Trophoblast cell (in vitro differentiated cells and primary cell): ENCODE measurements around the gene TAF13.

Source experiments
- DNase-seq, 2 donors: peaks; one replicate each; pipeline ENCODE4 v3.0.0-alpha.2; 2016
- H2AFZ ChIP-seq: 2 replicates; pipeline ENCODE4 v1.6.1; 2013; ENCODE audit warnings: low read length, moderate library complexity, mild to moderate bottlenecking; ENCODE audit not compliant: insufficient read depth, poor library complexity
- H2AK5ac ChIP-seq: 2 replicates; pipeline ENCODE4 v1.6.1; 2013; ENCODE audit warnings: mild to moderate bottlenecking, low read length
- H2BK120ac ChIP-seq: 2 replicates; pipeline ENCODE4 v1.6.1; 2013; ENCODE audit warnings: low read length, mild to moderate bottlenecking, moderate library complexity; ENCODE audit not compliant: insufficient read depth, poor library complexity
- H2BK12ac ChIP-seq: 2 replicates; pipeline ENCODE4 v1.6.1; 2013; ENCODE audit warnings: mild to moderate bottlenecking, low read length, moderate library complexity
- H2BK5ac ChIP-seq: 2 replicates; pipeline ENCODE4 v1.6.1; 2013; ENCODE audit warnings: low read length, low read depth, moderate library complexity, mild to moderate bottlenecking; ENCODE audit not compliant: poor library complexity
- H3K14ac ChIP-seq: 2 replicates; pipeline ENCODE4 v1.6.1; 2013; ENCODE audit warnings: mild to moderate bottlenecking, low read length
- H3K18ac ChIP-seq: 2 replicates; pipeline ENCODE4 v1.6.1; 2013; ENCODE audit warnings: mild to moderate bottlenecking, low read length
- H3K23ac ChIP-seq: 2 replicates; pipeline ENCODE4 v1.6.1; 2013; ENCODE audit warnings: low read length
- H3K27ac ChIP-seq: 2 replicates; pipeline ENCODE4 v1.5.1; 2013; ENCODE audit warnings: low read depth, mild to moderate bottlenecking, inconsistent platforms, low read length, moderate library complexity
- H3K27me3 ChIP-seq: 2 replicates; pipeline ENCODE4 v1.6.1; 2013; ENCODE audit warnings: inconsistent platforms, mild to moderate bottlenecking, low read length, moderate library complexity; ENCODE audit not compliant: insufficient read depth
- H3K36me3 ChIP-seq, 2 experiments: 1 replicate in 1 of 2; 2 replicates in 1 of 2; pipeline ENCODE4 v1.6.1; 2013; ENCODE audit warnings: low read length in 2 of 2, mild to moderate bottlenecking in 2 of 2, moderate library complexity in 1 of 2; ENCODE audit not compliant: insufficient read depth in 2 of 2, control insufficient read depth in 1 of 2
- H3K4ac ChIP-seq: 2 replicates; pipeline ENCODE4 v1.6.1; 2013; ENCODE audit warnings: low read depth, mild to moderate bottlenecking, low read length, moderate library complexity
- H3K4me1 ChIP-seq, 2 experiments: 1 replicate in 1 of 2; 2 replicates in 1 of 2; pipeline ENCODE4 v1.6.1; 2013; ENCODE audit warnings: low read length in 2 of 2, mild to moderate bottlenecking in 2 of 2, moderate library complexity in 1 of 2; ENCODE audit not compliant: insufficient read depth in 2 of 2, control insufficient read depth in 1 of 2
- H3K4me2 ChIP-seq: 2 replicates; pipeline ENCODE4 v1.6.1; 2013; ENCODE audit warnings: inconsistent platforms, mild to moderate bottlenecking, low read length, moderate library complexity
- H3K4me3 ChIP-seq: 2 replicates; pipeline ENCODE4 v1.5.1; 2013; ENCODE audit warnings: mild to moderate bottlenecking, low read depth, low read length, inconsistent platforms
- H3K79me1 ChIP-seq: one replicate; pipeline ENCODE4 v1.6.1; 2013; ENCODE audit warnings: low read length
- H3K79me2 ChIP-seq: 2 replicates; pipeline ENCODE4 v1.6.1; 2013; ENCODE audit warnings: low read length, mild to moderate bottlenecking; ENCODE audit not compliant: control insufficient read depth, insufficient read depth, poor library complexity
- H3K9ac ChIP-seq: 2 replicates; pipeline ENCODE4 v1.6.1; 2013; ENCODE audit warnings: mild to moderate bottlenecking, low read length
- H3K9me3 ChIP-seq: 2 replicates; pipeline ENCODE4 v1.6.1; 2013; ENCODE audit warnings: low read depth, mild to moderate bottlenecking, control low read depth, inconsistent platforms, low read length; ENCODE audit not compliant: insufficient read depth
- H4K12ac ChIP-seq: 2 replicates; pipeline ENCODE4 v1.6.1; 2013; ENCODE audit warnings: low read depth, mild to moderate bottlenecking, low read length, moderate library complexity
- H4K8ac ChIP-seq: 2 replicates; pipeline ENCODE4 v1.6.1; 2013; ENCODE audit warnings: low read depth, mild to moderate bottlenecking, low read length, moderate library complexity
- H4K91ac ChIP-seq: one replicate; pipeline ENCODE4 v1.6.1; 2013; ENCODE audit warnings: low read depth, mild to moderate bottlenecking, low read length, moderate library complexity
- WGBS: extraction: QIAGEN DNeasy Blood & Tissue Kit; methylation state at CpG from one replicate; pipeline ENCODE4 v1.1.7; 2013; ENCODE audit warnings: missing lambda C conversion rate; ENCODE audit not compliant: insufficient read length, insufficient coverage; ENCODE audit errors: extremely low coverage; 5-methylcytosine and 5-hydroxymethylcytosine counted together

The TAF13 gene

DNA sequence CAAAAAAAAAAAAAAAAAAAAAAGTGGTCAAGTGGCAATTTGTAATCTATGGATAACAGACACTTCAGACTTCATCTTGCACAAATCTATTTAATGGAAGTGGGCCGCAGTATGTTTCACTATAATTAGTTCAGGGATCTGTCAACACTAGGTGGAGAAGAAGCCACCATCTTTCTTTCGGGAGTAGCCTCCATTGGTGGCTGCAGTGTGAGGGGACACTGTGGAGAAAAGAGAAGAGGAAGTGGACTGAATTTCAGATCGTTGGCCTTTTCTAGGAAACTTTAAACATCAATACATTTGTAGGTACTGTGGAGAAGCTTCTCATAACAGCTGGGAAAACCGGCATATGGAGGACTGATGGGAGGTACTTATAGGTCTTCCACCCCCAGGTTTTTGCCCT, 30.1 kb upstream of the TAF13 start:
- H3K4me1 ChIP-seq, result peaks cover 2 to 3% of the 10 kb centered on the region in 2 experiments
- H4K8ac ChIP-seq, result no peak overlapping the region
- H3K9me3 ChIP-seq, result no peaks in the 10 kb centered on the region
- no peak overlapping the region for H2BK120ac ChIP-seq
- H3K4ac ChIP-seq, result no peak overlapping the region
- no peak overlapping the region for H3K18ac ChIP-seq
- no peak overlapping the region for H4K12ac ChIP-seq
- H3K4me3 ChIP-seq, result no peak overlapping the region
- no peaks in the 10 kb centered on the region for H3K36me3 ChIP-seq
- no peak overlapping the region for H2AK5ac ChIP-seq
- H3K27ac ChIP-seq, result no peak overlapping the region
- H3K4me2 ChIP-seq, result no peak overlapping the region
- H3K9ac ChIP-seq, result no peak overlapping the region
- H2AFZ ChIP-seq, result no peak overlapping the region
- H4K91ac ChIP-seq, result no peak overlapping the region
- H3K14ac ChIP-seq, result no peak overlapping the region
- no CpG with 5 or more reads among the region's 4 CpGs for WGBS
- no peaks in the 10 kb centered on the region for H3K79me1 ChIP-seq
- no peak overlapping the region for H2BK12ac ChIP-seq
- peaks cover under 1% of the 10 kb centered on the region for H3K79me2 ChIP-seq
- no peak for DNase-seq
- H3K27me3 ChIP-seq, result no peaks in the 10 kb centered on the region
- no peak overlapping the region for H3K23ac ChIP-seq
- H2BK5ac ChIP-seq, result no peak overlapping the region

GRCh38 chr1:109104364-109105151, 28.8 kb upstream of the TAF13 start:
- Histone ChIP-seq H3K79me1 (peaks cover 7% of the 10 kb centered on the region), H3K18ac (no peak overlapping the region), H3K23ac (no peak overlapping the region), H2BK12ac (no peak overlapping the region), H3K14ac (no peak overlapping the region), H4K8ac (no peak overlapping the region), H4K12ac (no peak overlapping the region), H2BK5ac (no peak overlapping the region), H4K91ac (no peak overlapping the region), H3K4me1 (peaks cover 2 to 3% of the 10 kb centered on the region in 2 experiments), H3K79me2 (peaks cover 9% of the 10 kb centered on the region), H3K4ac (no peak overlapping the region), H3K9me3 (no peaks in the 10 kb centered on the region), H3K9ac (no peak overlapping the region), H2AK5ac (no peak overlapping the region), H3K27me3 (no peaks in the 10 kb centered on the region), H2BK120ac (no peak overlapping the region), H3K27ac (no peak overlapping the region), H2AFZ (no peak overlapping the region), H3K4me3 (no peak overlapping the region), H3K36me3 (no peaks in the 10 kb centered on the region), H3K4me2 (no peak overlapping the region)
- no CpG with 5 or more reads among the region's 20 CpGs for WGBS
- peak; percentile 43 to 88 for DNase-seq

DNA sequence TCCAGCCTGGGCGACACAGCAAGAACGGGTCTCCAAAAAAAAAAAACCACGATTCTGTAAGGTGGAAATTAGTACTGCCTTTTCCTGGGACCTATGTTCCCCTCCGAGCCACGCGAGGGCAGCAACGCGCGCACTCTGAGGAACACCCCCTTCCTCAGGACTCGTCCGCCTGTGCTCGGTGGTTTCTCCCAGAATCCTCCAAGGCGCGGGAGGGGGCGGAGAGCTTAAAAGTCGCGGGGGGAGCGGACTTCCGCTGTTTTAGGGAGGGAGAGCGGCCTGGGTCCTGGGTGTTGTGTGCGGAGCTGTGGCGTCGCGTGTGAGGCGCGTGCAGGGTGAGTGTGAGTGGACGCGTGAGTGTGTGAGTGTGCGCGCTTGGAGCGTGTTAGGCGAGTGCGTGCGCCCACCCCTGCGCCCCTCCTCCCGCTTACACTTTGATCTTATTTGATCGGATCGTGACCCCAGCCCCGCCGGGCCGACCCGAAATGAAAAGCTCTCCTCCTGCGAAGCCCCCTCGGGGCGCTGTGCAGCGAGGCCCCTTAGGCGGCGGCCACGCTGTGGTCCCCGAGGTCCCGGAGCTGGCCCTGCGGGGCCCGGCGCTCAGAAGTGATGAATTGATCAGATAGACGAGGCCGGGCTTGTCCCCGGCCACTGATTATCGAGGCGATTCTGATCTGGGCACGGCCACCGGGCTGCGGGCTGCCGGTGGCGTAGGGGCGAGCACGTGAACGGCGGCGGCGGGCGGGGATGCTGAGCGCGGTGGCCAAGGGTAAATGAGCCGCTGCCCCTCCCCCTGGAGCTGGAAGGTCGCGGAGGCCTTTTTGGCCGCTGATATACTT, 24.4 kb upstream of the TAF13 start:
- H3K27ac ChIP-seq, result peak overlapping the region; percentile 58
- H3K27me3 ChIP-seq, result no peaks in the 10 kb centered on the region
- H3K14ac ChIP-seq, result peak overlapping the region; percentile 100
- H3K4ac ChIP-seq, result peak overlapping the region; percentile 99
- H3K4me2 ChIP-seq, result peak overlapping the region; percentile 93
- H3K79me1 ChIP-seq, result peaks cover 7% of the 10 kb centered on the region
- peak; percentile 94 to 98 for DNase-seq
- peak overlapping the region; percentile 97 for H4K91ac ChIP-seq
- peak overlapping the region; percentile 86 for H4K12ac ChIP-seq
- no peaks in the 10 kb centered on the region for H3K36me3 ChIP-seq
- peak overlapping the region; percentile 98 for H3K9ac ChIP-seq
- no peak overlapping the region for H3K23ac ChIP-seq
- H2BK12ac ChIP-seq, result peak overlapping the region; percentile 34
- peak overlapping the region; percentile 98 for H2AK5ac ChIP-seq
- peak overlapping the region; percentile 98 for H3K4me3 ChIP-seq
- H4K8ac ChIP-seq, result peak overlapping the region; percentile 96
- no CpG with 5 or more reads among the region's 77 CpGs for WGBS
- H2AFZ ChIP-seq, result peak overlapping the region; percentile 99
- H2BK120ac ChIP-seq, result peak overlapping the region; percentile 97
- H3K4me1 ChIP-seq, result peaks cover 2 to 3% of the 10 kb centered on the region in 2 experiments
- peak overlapping the region; percentile 98 for H3K18ac ChIP-seq
- H3K79me2 ChIP-seq, result peaks cover 9% of the 10 kb centered on the region
- H3K9me3 ChIP-seq, result no peaks in the 10 kb centered on the region
- H2BK5ac ChIP-seq, result peak overlapping the region; percentile 94

- Histone ChIP-seq H3K18ac (no peak overlapping the region), H2BK5ac (no peak overlapping the region), H2AK5ac (no peak overlapping the region), H2BK12ac (no peak overlapping the region), H2BK120ac (no peak overlapping the region), H3K14ac (no peak overlapping the region), H2AFZ (no peak overlapping the region), H4K91ac (no peak overlapping the region), H4K8ac (no peak overlapping the region), H3K79me2 (peaks cover 9% of the 10 kb centered on the region), H3K79me1 (peaks cover 7% of the 10 kb centered on the region), H3K36me3 (peaks cover 5 to 11% of the 10 kb centered on the region in 2 experiments), H3K27me3 (no peaks in the 10 kb centered on the region), H3K4me1 (peaks cover 0 to 1% of the 10 kb centered on the region in 2 experiments), H3K9me3 (no peaks in the 10 kb centered on the region), H3K4ac (no peak overlapping the region), H3K27ac (no peak overlapping the region), H3K4me3 (no peak overlapping the region), H4K12ac (no peak overlapping the region), H3K9ac (no peak overlapping the region), H3K23ac (no peak overlapping the region), H3K4me2 (no peak overlapping the region)
- peak in 1 of 2 donors; percentile 35 for DNase-seq
- no CpG with 5 or more reads among the region's 1 CpG for WGBS
These were observed 20.3 kb upstream of the TAF13 start for GRCh38 chr1:109096120-109096519.
